HG02943 (cell line): ENCODE results near the gene PDSS1.
"Not testable (repeated sequence)": the region's sequence is repeated elsewhere in the genome, so short reads cannot be mapped to it uniquely, and the experiment has no call there.

Source experiments
- ATAC-seq: cut with Tn5 transposase; IDR thresholded peaks from one replicate; pipeline ENCODE4 v1.9.1; 2021; ENCODE audit warnings: mild to moderate bottlenecking, low read depth, moderate library complexity; ENCODE audit not compliant: unreplicated experiment

Gene PDSS1

GRCh38 chr10:26697163-26697921 lies at the start of gene PDSS1:
Gene PDSS1 (plus strand): TSS chr10:26697701. CDS start chr10:26697712, 11 bp downstream.
- peak; percentile 71 for ATAC-seq

GRCh38 chr10:26648245-26648636 lies 49.3 kb upstream of the PDSS1 start:
- ATAC-seq, result not testable (repeated sequence)

GRCh38 chr10:26650406-26650805 lies 47.1 kb upstream of the PDSS1 start:
- ATAC-seq, result no peak

- not testable (repeated sequence) for ATAC-seq
Measured at GRCh38 chr10:26651476-26651875, 46.0 kb upstream of the PDSS1 start.

- ATAC-seq, result no peak
Measured at GRCh38 chr10:26653004-26653403, 44.5 kb upstream of the PDSS1 start.

- ATAC-seq, result no peak
Measured at GRCh38 chr10:26655746-26656145, 41.8 kb upstream of the PDSS1 start.

- ATAC-seq, result no peak
Measured at GRCh38 chr10:26662864-26663263, 34.6 kb upstream of the PDSS1 start.

- ATAC-seq, result no peak
Measured at GRCh38 chr10:26665080-26666048, 32.1 kb upstream of the PDSS1 start.

- no peak for ATAC-seq
Measured at GRCh38 chr10:26675873-26676257, 21.6 kb upstream of the PDSS1 start.

GRCh38 chr10:26679588-26679987 lies 17.9 kb upstream of the PDSS1 start:
- no peak for ATAC-seq

GRCh38 chr10:26681076-26681475 lies 16.4 kb upstream of the PDSS1 start:
- ATAC-seq, result no peak

GRCh38 chr10:26681971-26682370 lies 15.5 kb upstream of the PDSS1 start:
- not testable (repeated sequence) for ATAC-seq

GRCh38 chr10:26682931-26683330 lies 14.6 kb upstream of the PDSS1 start:
- ATAC-seq, result no peak

- ATAC-seq, result peak; percentile 82
Measured at GRCh38 chr10:26684667-26685264, 12.7 kb upstream of the PDSS1 start.

- ATAC-seq, result no peak
Measured at GRCh38 chr10:26685441-26685840, 12.1 kb upstream of the PDSS1 start.

- no peak for ATAC-seq
Measured at GRCh38 chr10:26689399-26689798, 8.1 kb upstream of the PDSS1 start.

GRCh38 chr10:26690731-26691475 lies 6.6 kb upstream of the PDSS1 start:
- ATAC-seq, result no peak

- not testable (repeated sequence) for ATAC-seq
Measured at GRCh38 chr10:26694536-26694935, 3.0 kb upstream of the PDSS1 start.

GRCh38 chr10:26696786-26697162 lies 727 bp upstream of the PDSS1 start:
- no peak for ATAC-seq

- ATAC-seq, result no peak
Measured at GRCh38 chr10:26697922-26698608, 564 bp downstream of the PDSS1 start.
